Smooth muscle cell (in vitro differentiated cells): ENCODE measurements around the gene KRTAP4-7. TPM values are rescaled to one million over a fixed set of nuclear protein-coding genes. Genes with fewer than 3 reads are reported as not detected.
"Not testable (repeated sequence)": the region's sequence is repeated elsewhere in the genome, so short reads cannot be mapped to it uniquely, and the experiment has no call there.

Experiments used
- DNase-seq: peaks from one replicate; lab custom pipeline; 2025; ENCODE audit not compliant: unreplicated experiment; lab: John Stamatoyannopoulos, UW
- H2AFZ ChIP-seq: fragments of 200-600 bp; sonication (generic); 2 replicates; pipeline ENCODE4 v1.6.0; 2016; ENCODE audit warnings: antibody characterized with exemption, low read depth, mild to moderate bottlenecking
- H3F3A ChIP-seq: fragments of 200-600 bp; sonication (generic); 2 replicates; pipeline ENCODE4 v1.6.0; 2017; ENCODE audit warnings: antibody characterized with exemption, low read depth
- H3K27ac ChIP-seq: fragments of 200-600 bp; sonication (generic); 2 replicates; pipeline ENCODE4 v1.5.1; 2016; ENCODE audit warnings: low read depth, mild to moderate bottlenecking
- H3K27me3 ChIP-seq: fragments of 200-600 bp; sonication (generic); 2 replicates; pipeline ENCODE4 v1.6.1; 2016; ENCODE audit warnings: low read depth, mild to moderate bottlenecking
- H3K36me3 ChIP-seq: fragments of 200-600 bp; sonication (generic); 2 replicates; pipeline ENCODE4 v1.5.1; 2016; ENCODE audit warnings: low read depth
- H3K4me1 ChIP-seq: fragments of 200-600 bp; sonication (generic); 2 replicates; pipeline ENCODE4 v1.5.1; 2016; ENCODE audit warnings: low read depth
- H3K4me2 ChIP-seq: fragments of 200-600 bp; sonication (generic); 2 replicates; pipeline ENCODE4 v1.6.0; 2016; ENCODE audit warnings: mild to moderate bottlenecking
- H3K4me3 ChIP-seq: fragments of 200-600 bp; sonication (generic); 2 replicates; pipeline ENCODE4 v1.5.1; 2016; ENCODE audit warnings: mild to moderate bottlenecking
- H3K79me2 ChIP-seq: fragments of 200-600 bp; sonication (generic); 2 replicates; pipeline ENCODE4 v1.6.0; 2016; ENCODE audit warnings: low read depth, mild to moderate bottlenecking
- H3K9ac ChIP-seq: fragments of 200-600 bp; sonication (generic); 2 replicates; pipeline ENCODE4 v1.6.0; 2016; ENCODE audit warnings: low read depth
- H3K9me3 ChIP-seq: fragments of 200-600 bp; sonication (generic); replicated peaks from 2 replicates; pipeline ENCODE4 v1.5.1; 2016; ENCODE audit warnings: low read depth
- H4K20me1 ChIP-seq: fragments of 200-600 bp; sonication (generic); 2 replicates; pipeline ENCODE4 v1.6.0; 2016; ENCODE audit warnings: low read depth
- WGBS: methylation state at CpG from one replicate; pipeline ENCODE4 v1.1.7; 2016; ENCODE audit warnings: low lambda C conversion rate; 5-methylcytosine and 5-hydroxymethylcytosine counted together
- polyA plus RNA-seq: library from polyadenylated mRNA; unstranded; fragments of >200 nt; fragmentation: Nextera tagmentation; extraction: Ambion mirVana; gene quantifications from 2 replicates; pipeline ENCODE4 v1.2.1, GENCODE V29; 2016
- total RNA-seq: library from RNA; depleted of rRNA; stranded (reverse); fragments of >200 nt; gene quantifications from 2 replicates; pipeline ENCODE4 v1.2.3, GENCODE V29; 2014
- TF ChIP-seq, protein P1 (sequence below): fragments of 200-600 bp; sonication (generic); IDR thresholded peaks from 2 replicates; pipeline ENCODE4 v1.5.1; 2017; ENCODE audit warnings: borderline replicate concordance, mild to moderate bottlenecking, antibody characterized with exemption; ENCODE audit not compliant: insufficient read depth, poor library complexity, severe bottlenecking

The KRTAP4-7 gene
- total and polyA plus RNA-seq, 2 experiments from 2014 or later: not detected

DNA sequence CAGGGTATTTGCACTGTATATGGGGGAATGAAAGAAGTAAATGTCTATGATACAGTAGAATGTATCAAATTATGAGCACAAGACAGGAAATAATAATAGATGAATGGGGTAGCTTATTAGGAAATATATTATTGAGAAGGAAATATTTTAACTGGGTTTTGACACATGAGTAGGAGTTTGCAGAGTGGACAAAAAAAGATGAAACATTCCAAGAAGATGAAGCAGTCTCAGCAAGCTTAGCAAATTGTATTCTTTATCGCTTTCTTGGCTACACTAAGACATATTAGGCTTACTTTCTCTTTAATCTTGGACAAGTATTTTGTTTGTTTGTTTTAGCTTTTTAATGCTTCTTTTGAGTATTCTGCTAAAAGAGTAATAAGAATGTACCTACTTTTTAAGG is 19.9 kb downstream of the KRTAP4-7 start:
- WGBS: 35% methylated on average over 1 of the region's 1 CpG

GRCh38 chr17:41104386-41105038 is 20.6 kb downstream of the KRTAP4-7 start:
- not testable (repeated sequence) for H3F3A ChIP-seq, H3K36me3 ChIP-seq, H2AFZ ChIP-seq, H3K4me3 ChIP-seq, H3K27me3 ChIP-seq, H3K4me1 ChIP-seq, H3K9me3 ChIP-seq, H3K79me2 ChIP-seq, H3K9ac ChIP-seq, H4K20me1 ChIP-seq, DNase-seq
- peak overlapping the region; percentile 53 for H3K27ac ChIP-seq
- WGBS: 11% methylated on average over 2 of the region's 2 CpGs
- H3K4me2 ChIP-seq: peak overlapping the region; percentile 24

More for the DNA sequence above, 19.9 kb downstream of the KRTAP4-7 start:
- Histone ChIP-seq H3K9ac (no peak overlapping the region), H3K4me2 (peak overlapping the region; percentile 24), H3K4me1 (peaks cover 8% of the 10 kb centered on the region), H3K27ac (peak overlapping the region; percentile 53), H2AFZ (no peak overlapping the region), H3K79me2 (no peaks in the 10 kb centered on the region), H3K36me3 (no peaks in the 10 kb centered on the region), H3F3A (no peaks in the 10 kb centered on the region), H3K27me3 (no peaks in the 10 kb centered on the region), H3K9me3 (no peaks in the 10 kb centered on the region), H4K20me1 (no peaks in the 10 kb centered on the region), H3K4me3 (no peak overlapping the region)
- DNase-seq: no peak
- TF ChIP-seq, protein P1, sequence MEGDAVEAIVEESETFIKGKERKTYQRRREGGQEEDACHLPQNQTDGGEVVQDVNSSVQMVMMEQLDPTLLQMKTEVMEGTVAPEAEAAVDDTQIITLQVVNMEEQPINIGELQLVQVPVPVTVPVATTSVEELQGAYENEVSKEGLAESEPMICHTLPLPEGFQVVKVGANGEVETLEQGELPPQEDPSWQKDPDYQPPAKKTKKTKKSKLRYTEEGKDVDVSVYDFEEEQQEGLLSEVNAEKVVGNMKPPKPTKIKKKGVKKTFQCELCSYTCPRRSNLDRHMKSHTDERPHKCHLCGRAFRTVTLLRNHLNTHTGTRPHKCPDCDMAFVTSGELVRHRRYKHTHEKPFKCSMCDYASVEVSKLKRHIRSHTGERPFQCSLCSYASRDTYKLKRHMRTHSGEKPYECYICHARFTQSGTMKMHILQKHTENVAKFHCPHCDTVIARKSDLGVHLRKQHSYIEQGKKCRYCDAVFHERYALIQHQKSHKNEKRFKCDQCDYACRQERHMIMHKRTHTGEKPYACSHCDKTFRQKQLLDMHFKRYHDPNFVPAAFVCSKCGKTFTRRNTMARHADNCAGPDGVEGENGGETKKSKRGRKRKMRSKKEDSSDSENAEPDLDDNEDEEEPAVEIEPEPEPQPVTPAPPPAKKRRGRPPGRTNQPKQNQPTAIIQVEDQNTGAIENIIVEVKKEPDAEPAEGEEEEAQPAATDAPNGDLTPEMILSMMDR: no peak

DNA sequence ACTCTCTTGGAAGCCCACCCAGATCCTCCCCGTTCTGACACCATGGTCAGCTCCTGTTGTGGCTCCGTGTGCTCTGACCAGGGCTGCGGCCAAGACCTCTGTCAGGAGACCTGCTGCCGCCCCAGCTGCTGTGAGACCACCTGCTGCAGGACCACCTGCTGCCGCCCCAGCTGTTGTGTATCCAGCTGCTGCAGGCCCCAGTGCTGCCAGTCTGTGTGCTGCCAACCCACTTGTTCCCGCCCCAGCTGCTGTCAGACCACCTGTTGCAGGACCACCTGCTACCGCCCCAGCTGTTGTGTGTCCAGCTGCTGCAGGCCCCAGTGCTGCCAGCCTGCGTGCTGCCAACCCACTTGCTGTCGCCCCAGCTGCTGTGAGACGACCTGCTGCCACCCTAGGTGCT is 21.4 kb downstream of the KRTAP4-7 start, which contains the start of gene KRTAP4-9:
Gene KRTAP4-9 (plus strand): TSS at position 43 of the 400 bp plus-strand sequence. CDS start 0 bp downstream, at position 43.
- H3K9ac ChIP-seq, H3K79me2 ChIP-seq, H3K4me3 ChIP-seq, H3K9me3 ChIP-seq, H2AFZ ChIP-seq, H3K4me1 ChIP-seq, H3K27me3 ChIP-seq, H3K36me3 ChIP-seq, H3F3A ChIP-seq, DNase-seq, H4K20me1 ChIP-seq: not testable (repeated sequence)
- 87% methylated on average over 10 of the region's 10 CpGs for WGBS
- Histone ChIP-seq H3K27ac (peak within 1 kb of the TSS; percentile 53), H3K4me2 (peak within 1 kb of the TSS; percentile 24)

DNA sequence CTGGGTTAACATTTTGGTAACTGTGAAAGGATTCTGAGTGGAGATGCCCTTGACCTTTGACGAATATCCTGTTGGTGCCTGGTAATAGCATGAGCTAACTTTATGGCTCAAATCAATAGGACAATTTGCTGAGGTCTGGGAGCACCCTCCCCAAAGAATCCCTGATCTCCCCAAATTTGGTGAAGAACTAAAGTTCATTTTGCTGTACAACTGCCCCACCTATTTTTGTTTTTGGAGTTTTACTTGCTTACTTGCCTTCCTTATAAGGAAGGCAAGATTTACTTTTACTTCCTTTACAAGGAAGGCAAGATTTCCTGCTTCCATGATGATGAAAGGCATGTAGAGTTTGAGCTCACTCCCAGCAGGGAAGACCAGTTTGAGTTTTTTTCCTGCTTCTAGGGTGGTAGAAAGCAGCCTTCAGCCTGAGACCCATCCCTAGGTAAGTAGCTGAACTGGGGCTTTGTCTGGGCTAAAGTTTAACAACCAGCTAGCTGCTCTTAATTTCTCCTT is 24.0 kb downstream of the KRTAP4-7 start:
- no peak overlapping the region for H2AFZ ChIP-seq
- TF ChIP-seq, protein P1: no peak
- 85% methylated on average over 1 of the region's 1 CpG for WGBS

GRCh38 chr17:41108728-41109386 is 24.9 kb downstream of the KRTAP4-7 start:
- not testable (repeated sequence) for H3K4me3 ChIP-seq, H3K9ac ChIP-seq, H3K27ac ChIP-seq

More for the DNA sequence above, 24.0 kb downstream of the KRTAP4-7 start:
- Histone ChIP-seq H3K4me2 (no peak overlapping the region), H3K4me1 (peaks cover 3% of the 10 kb centered on the region), H3K9ac (no peak overlapping the region), H3K27ac (no peak overlapping the region), H3K36me3 (no peaks in the 10 kb centered on the region), H3K4me3 (no peak overlapping the region), H3F3A (no peaks in the 10 kb centered on the region), H4K20me1 (no peaks in the 10 kb centered on the region), H3K9me3 (no peaks in the 10 kb centered on the region), H3K27me3 (no peaks in the 10 kb centered on the region), H3K79me2 (no peaks in the 10 kb centered on the region)
- no peak for DNase-seq

More at GRCh38 chr17:41108728-41109386, 24.9 kb downstream of the KRTAP4-7 start:
- not testable (repeated sequence) for H3K9me3 ChIP-seq, H4K20me1 ChIP-seq, H3K4me1 ChIP-seq, DNase-seq, H3K4me2 ChIP-seq, H3F3A ChIP-seq, H3K36me3 ChIP-seq, H3K27me3 ChIP-seq, H3K79me2 ChIP-seq, H2AFZ ChIP-seq
- 53% methylated on average over 1 of the region's 1 CpG for WGBS
